CD4-positive, alpha-beta T cell treated with Interleukin-6 at 100 ng/mL for 8 hours (primary cell): ENCODE measurements around the gene PEPD.

Experiments used
- DNase-seq: peaks from one replicate; pipeline ENCODE4 v3.0.0-alpha.2; 2020; ENCODE audit warnings: mixed read lengths, low spot score

The PEPD gene

DNA sequence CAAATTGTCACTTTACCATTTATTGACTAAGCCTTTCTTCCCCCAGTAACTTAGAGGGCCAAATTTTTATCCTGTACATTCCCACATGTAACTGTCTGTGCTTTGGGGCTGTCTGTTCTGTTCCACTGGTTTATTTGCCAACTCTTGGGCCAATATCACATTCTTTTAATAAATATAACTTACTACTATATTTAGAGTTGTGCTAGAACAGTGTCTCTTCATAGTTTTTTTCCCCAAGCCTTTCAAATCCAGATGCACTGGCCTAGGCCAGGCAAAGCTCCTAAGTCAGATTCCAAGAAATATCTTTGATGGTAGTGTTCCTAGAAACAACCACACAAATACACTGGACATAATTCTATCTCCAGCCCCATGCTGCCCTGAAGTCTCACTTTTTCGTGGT, 164.0 kb downstream of the PEPD start:
- DNase-seq: no peak

DNA sequence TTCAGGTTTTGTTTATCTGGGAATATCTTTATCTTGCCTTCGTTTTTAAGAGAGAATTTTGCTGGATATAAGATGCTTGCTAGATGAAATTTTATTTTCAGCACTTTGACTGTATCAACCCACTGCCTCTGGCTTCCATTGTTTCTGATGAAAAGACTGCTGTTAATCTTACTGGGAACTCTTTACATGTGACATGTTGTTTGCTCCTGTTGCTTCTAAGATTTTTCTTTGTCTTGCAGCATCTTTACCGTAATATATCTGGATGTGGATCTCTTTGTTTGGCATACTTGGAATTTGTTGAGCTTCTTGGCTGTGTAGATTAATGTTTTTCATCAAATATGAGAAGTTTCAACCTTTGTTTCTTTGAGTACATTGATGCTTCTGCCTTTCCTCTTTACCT, 166.1 kb downstream of the PEPD start:
- DNase-seq: no peak

DNA sequence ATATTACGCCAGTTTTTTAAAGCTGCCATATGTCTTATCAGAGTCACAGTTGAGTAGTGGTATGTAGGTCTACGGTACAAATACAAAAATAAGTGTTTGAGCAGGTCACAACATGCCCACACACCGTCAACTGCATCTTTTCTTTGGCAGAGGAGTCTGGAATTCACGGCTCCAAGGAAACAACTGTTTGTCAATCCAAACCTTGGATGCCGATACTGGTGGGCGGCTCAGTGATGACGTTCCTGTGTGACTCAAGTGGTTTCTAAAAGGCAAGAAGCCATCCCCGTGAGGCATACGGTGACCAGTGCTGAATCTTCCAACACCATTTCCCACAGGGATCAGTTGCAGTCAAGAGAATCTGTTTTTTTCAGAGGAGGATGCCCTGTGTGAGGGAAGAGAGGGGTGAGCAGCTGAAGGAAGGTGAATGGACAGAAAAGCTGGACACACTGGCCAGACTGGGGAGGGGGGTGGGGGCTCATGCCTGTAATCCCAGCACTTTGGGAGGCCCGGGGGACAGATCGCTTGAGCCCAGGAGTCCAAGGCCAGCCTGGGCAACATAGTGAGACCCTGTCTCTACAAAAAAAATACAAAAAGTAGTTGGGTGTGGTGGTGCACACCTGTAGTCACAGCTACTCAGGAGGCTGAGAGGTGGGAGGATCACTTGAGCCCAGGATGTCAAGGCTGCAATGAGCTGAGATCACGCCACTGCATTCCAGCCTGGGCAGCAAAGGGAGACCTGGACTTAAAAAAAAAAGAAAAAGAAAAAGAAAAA, 170.9 kb downstream of the PEPD start:
- no peak for DNase-seq

DNA sequence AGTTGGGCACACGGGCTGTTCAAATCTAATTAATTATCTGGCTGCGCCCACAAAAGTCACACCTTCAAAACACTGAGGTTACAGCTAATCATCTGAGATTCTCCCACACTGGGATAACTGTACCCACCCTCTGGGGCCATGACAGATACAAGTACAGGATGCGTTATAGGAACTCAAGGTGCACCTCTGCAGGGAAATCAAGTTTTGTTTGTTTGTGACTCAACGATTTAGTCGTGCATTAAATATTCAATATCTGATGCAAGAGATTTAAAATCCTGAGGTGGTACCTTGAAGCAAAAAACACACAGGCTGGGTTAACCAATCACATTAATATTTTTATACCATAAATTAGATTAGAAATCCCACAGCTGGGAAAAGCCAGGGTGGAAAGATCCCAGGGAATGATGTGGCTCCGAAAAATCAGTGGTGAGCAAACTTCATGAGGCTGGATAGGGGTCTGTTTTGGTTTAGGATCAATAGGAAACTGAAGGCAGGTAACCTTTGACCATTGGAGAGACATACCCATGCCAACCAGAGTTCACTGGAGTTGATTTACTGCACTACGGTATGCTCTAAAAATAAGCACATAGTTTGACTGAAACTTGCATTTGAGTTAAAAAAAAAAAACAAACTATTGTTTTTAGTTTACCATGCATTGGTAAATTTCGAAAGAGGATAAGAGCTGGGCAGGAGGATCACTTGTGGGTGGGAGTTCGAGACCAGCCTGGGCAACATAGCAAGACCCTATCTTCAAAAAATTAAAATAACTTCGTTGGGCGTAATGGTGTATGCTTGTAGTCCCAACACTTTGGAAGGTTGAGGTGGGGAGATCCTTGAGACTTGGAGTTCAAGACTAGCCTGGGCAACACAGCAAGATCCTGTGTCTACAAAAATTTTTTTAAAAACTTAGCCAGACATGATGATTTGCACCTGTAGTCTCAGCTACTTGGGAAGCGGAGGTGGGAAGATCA, 172.0 kb downstream of the PEPD start:
- no peak for DNase-seq

DNA sequence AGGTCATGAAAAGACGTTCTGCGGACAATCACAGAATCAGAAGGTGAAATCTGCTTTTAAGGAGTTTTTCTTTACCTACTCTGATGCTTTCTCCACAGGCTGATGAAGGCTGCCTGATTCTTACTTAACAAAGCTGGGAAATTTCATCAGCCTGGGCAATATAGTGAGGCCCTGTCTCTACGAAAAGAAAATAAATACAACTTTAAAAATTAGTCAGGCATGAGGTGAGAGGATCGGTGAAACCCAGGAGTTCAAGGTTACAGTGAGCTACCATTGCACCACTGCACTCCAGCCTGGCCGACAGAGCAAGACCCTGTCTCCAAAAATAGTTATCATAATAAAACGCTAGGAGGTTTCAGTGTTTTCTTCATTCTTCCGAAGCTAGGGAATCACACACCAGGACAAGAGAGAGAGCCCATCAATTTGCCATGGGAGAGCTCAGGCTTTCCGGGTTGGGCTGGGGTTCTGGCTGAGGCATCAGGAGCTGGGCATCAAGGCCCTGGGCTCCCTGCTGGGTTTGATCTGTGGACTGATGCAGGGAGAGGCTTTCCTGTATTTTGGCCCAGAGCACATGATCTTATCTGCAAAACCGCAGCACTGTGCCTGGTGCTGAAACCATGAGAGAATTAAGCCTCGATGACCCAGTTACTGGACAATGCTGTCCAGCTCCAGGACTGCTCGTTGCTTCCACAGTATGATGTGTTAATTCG, 173.1 kb downstream of the PEPD start:
- DNase-seq: no peak

DNA sequence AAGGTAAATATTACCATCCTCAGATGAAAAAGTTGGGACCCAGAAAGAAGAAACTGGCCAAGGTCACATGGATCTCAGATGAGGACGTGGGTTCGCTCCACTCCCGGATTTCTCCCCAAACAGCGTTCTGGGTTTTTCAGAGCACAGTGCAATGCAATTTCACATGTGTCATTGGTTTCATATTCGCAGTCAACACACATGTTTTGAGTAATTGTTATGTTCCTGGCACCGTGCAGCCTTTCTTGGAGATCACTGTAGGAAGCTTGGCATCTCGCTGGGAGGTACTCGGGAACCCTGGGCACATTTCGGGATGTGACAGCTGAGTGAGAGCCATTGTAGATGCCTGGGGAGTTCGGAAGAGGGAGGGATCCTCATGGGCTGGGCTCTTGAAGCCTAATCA, 174.3 kb downstream of the PEPD start:
- DNase-seq: no peak

DNA sequence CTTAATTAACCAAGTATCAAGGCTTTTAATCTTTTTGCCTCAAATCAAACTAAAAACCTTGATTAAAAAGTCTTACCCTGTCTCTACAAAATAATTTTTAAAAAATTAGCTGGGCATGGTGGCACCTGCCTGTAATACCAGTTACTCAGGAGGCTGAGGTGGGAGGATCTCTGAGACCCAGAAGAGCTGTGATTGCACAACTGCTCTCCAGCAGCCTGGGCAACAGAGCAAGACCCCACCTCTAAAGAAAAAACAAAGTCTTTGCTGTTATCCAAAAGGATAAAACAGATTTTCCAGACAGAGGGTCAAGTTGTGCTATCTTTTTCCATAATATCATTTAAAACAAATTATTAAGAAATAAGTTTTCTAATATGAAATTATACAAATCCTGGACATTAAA, 174.9 kb downstream of the PEPD start:
- DNase-seq: no peak

DNA sequence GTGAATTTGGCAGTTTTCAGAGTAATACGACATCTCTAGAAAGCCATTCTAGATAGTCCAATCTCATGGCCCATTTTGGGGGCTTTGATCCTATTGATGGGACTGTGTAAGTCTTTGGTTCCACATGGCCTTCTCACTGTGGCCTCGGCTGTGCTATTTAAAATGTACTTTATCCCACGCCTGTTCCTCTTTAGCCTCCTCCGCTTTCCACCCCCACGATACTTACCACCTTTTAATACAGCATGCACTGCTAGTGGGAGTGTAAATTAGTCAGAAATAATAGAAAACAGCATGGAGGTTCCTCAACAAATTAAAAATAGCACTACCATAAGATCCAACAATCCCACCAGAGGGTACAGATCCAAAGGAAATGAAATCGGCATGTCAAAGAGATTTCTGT, 176.4 kb downstream of the PEPD start:
- DNase-seq: no peak

DNA sequence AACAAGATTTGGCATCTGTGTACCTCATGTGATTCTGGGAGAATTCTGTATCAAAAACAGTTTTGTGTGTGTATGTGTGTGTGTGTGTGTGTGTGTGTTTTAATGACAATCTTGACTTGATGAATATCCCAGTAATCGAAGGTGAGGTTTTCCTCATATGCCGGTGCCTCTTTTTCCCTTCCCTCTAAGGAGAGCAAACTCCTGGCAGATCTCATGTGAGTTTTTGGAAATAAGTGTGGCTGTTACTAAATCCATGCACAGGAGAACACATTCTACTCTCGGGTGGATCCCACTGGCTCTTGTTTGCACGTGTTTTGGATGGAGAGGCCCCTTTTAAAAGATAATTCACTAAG, 177.0 kb downstream of the PEPD start:
- DNase-seq: no peak

DNA sequence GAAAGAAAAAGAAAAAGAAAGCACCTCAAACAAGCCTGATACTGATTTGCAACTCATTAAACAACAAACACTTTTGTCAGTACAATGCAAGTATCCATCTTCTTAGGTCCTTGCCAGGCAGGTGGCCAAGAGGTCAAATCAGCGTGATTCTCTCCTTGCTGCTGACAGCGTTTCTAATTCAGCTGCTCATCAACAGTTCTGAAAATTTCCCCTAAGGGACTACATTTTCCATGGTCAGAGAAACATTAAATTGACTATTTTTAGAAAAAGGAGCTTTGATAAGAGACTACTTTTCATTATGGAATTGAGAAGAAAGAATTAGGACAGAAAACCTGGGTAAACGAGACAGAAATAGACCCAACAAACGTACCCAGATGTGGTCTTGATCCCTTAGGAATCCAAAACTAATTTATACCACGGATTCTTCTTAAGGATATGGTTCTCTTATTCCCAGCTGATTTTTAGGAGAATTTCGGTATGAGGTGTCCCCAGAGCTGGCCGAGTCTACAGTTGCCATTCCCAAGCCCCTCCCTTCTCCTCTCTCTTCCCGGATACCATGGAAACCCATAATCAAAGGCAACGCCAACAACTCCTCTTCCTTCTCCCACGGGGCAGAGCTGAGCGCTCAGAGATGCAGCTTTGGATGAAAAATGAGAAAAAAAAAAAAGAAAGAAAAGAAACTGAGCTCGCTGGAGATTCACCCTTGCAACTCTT, 177.6 kb downstream of the PEPD start:
- no peak for DNase-seq

DNA sequence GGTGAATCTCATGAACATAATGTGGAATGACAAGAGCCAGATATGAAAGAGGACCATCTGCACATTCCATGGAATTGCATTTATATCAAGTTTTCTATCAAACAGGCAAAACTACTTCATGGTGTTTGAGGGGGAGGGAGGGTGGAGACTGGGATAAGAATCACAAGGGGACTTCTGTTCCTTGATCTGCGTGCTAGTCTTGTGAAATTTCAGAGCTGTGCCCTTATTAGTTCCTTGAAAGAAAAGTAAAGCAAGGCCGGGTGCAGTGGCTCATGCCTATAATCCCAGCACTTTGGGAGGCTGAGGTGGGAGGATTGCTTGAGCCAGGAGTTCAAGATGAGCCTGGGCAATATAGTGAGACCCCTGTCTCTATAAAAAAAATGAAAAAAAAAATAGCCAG, 178.3 kb downstream of the PEPD start:
- no peak for DNase-seq

DNA sequence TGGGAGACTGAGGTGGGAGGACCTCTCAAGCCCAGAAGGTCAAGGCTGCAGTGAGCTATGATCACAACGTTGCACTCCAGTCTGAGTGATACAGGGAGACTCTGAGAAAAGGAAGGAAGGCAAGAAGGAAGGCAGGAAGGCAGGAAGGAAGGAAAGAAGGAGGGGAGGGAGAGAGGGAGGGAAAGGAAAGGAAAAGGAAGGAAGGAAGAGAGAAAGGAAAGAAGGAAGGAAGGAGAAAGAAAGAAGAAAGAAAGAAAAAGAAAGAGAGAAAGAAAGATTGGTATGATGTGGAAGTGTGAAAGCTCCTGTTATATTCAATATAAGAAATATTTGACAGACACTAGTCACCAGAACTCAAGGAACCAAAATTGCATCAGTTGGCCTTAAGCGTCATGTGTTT, 180.6 kb downstream of the PEPD start:
- DNase-seq: no peak

DNA sequence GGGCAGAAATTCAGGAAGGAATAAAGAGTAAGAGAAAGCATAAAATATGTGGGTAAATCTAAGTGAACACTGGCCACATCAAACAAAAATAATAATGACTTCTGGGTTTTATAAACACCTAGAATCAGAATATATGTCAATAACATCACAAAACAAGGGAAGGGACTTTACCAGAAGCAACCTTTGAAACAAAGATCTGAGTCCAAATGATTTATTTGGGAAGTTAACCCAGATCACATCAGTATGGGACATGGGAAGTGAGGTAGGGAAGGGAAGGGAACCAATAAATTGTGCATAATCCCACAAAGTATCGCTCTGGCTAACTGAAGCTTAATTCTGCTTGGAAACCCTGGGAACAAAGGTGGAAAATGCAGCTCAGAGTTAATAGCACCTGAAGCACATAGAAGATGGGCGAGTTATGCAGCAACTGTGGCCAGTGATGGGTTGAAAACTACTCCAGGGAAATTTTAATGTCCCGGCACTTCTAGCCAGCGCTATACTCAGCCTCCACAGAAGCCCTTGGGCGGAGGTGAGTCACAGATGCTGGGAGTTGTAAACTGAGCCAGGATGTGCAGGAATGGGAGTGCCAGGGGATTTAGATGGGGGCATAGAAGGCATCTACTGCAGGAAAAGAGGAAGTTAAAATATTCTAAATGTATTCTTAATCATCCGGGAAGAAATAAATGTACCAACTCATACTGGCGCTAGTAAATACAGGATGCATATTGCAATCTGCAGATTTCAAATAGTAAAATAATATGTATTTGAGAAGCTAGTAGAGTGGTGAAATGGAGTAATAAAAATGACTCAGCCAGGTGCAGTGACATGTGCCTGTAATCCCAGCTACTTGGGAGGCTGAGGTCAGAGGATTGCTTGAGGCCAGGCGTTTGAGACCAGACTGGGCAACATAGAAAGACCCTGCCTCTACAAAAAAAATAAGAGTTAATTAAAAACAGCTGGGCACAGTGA, 182.3 kb downstream of the PEPD start:
- no peak for DNase-seq
